Measurements from ENCODE around the gene POLD2. TPM values are rescaled to one million over a fixed set of nuclear protein-coding genes. Genes with fewer than 3 reads are reported as not detected.

POLD2 gene
- total and polyA plus RNA-seq, 2 of the 4 experiments (the other 2 are of a cell fraction), result 142 to 163 TPM

DNA sequence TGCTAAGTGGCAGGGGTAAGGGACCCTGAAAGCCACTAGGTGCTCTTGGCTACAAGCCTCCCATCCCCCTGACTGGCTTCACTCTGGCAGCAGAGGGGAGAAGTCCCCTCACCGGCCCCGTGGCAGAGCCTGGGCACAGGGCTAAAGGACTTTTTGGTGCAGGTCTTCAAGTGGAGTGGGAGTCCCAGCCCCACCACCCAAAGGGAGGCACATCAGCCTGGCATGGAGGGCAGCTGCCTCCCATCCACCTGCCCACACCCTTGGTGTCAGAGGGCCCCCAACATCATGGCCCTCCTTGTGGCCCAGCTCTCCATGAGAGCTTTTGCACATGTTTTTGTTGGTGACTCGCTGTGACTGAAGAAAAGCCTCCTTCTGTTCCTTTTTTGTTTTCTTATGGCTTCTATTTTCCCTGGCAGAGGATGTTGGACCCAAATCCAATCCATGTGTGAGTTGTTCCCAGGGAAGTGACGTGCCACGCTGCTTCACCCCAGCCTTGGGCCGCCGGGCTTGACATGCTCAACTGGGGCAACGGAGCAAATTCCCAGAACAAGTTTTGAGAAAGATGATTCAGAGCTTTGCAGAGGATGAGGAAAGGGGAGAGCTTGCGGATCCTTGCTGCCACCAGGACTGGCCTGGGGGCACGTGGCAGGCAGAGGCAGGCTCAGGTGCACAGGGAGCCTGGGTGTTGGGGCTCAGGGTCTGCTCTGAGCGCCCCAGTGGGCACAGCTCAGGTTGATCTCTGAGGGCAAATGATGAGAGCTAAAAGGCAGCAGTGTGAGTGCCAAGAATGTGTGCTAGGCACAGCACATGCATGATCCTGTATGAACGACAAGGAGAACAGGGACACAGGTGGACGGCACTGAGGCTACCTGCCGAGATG, 21.1 kb downstream of the POLD2 start:
- Histone ChIP-seq H3K4me1 (ENCODE audit: control insufficient read depth, insufficient read depth, low read length) (peaks cover 36% of the 10 kb centered on the region), H3K9me1 (ENCODE audit: insufficient read depth, low read length) (peaks cover 25% of the 10 kb centered on the region), H3K79me1 (ENCODE audit: low read depth in 1 of 2, low read length in 2 of 2) (no peaks in the 10 kb centered on the region; a peak in 1 of 4 replicates), H2AFZ (replicated peaks; ENCODE audit: low read length, poor library complexity) (peak overlapping the region; percentile 70), H3K18ac (ENCODE audit: low read depth, low read length) (no peak overlapping the region), H4K5ac (ENCODE audit: low read depth, low read length) (no peak overlapping the region), H3K23ac (ENCODE audit: low read depth, low read length) (no peak overlapping the region), H3K4ac (ENCODE audit: low read depth, low read length) (peak overlapping the region; percentile 79), H2BK5ac (ENCODE audit: low read depth, low read length, poor library complexity, severe bottlenecking) (peak overlapping the region; percentile 25), H4K91ac (ENCODE audit: insufficient read depth, low read depth, low read length) (no peak overlapping the region; the same call in 1 of the 2 replicates), H2AK5ac (ENCODE audit: low read depth, low read length) (peak overlapping the region; percentile 84), H3K9me3 (ENCODE audit: control insufficient read depth, insufficient read depth, low read length) (no peaks in the 10 kb centered on the region), H3K4me3 (ENCODE audit: insufficient read depth, low read depth, low read length) (no peak overlapping the region), H3K36me3 (ENCODE audit: control insufficient read depth, insufficient read depth, low read length) (no peaks in the 10 kb centered on the region), H3K4me2 (ENCODE audit: low read depth, low read length) (no peak overlapping the region), H3K27me3 (ENCODE audit: control insufficient read depth, insufficient read depth, low read length) (no peaks in the 10 kb centered on the region), H2BK20ac (ENCODE audit: low read depth, low read length) (no peak overlapping the region), H2AK9ac (replicated peaks; ENCODE audit: low read depth, low read length, poor library complexity) (peak overlapping the region; percentile 40), H3K56ac (ENCODE audit: extremely low read depth, insufficient read depth, low read length) (no peak overlapping the region), H2BK15ac (ENCODE audit: low read depth, low read length) (no peak overlapping the region), H3K14ac (replicated peaks; ENCODE audit: low read depth, low read length) (peak overlapping the region; percentile 63; the same call in 1 of the 2 replicates), H3K9ac (ENCODE audit: low read depth, low read length) (no peak overlapping the region), H2BK120ac (ENCODE audit: low read depth, low read length) (peak overlapping the region; percentile 67), H4K20me1 (ENCODE audit: insufficient read depth, low read length) (no peaks in the 10 kb centered on the region), H4K8ac (ENCODE audit: low read depth in 2 of 2, low read length in 2 of 2) (peak overlapping the region in 1 of 2 experiments; percentile 47; a peak in 1 of 4 replicates), H3K27ac (ENCODE audit: insufficient read depth, low read length) (no peak overlapping the region)
- 81% methylated on average over 4 of the region's 14 CpGs; no CpG with 5 or more reads in 1 of the 2 experiments for WGBS, 2 experiments (ENCODE audit: extremely low coverage in 2 of 2, insufficient read length in 1 of 2)
- no peak for TF ChIP-seq RFX5 (IDR thresholded peaks at IDR 0.05; ENCODE audit: low read depth, low read length)
- 0 out of 2 replicates have a peak, but pooled peaks have one; percentile 23 for TF ChIP-seq MXI1 (IDR thresholded peaks at IDR 0.05; ENCODE audit: borderline replicate concordance, low read depth, low read length)
- TF ChIP-seq RCOR1 (IDR thresholded peaks at IDR 0.05; ENCODE audit: insufficient replicate concordance, low read length), result peak; percentile 37
- CTCF ChIA-PET, result no interaction called here
- no TSS peak for BruUV-seq (replicated peaks)
- in situ Hi-C loops (cut with MboI; ENCODE audit: low sequenced_read_pairs) (no loop called here), intact Hi-C loops (cut with micrococcal nuclease) (loop anchor here (2.0 kb wide), 1 partner anchor 19 kb away; the partner anchor contains the start of gene POLM), dilution Hi-C loops (cut with HindIII; ENCODE audit: low sequenced_read_pairs, unreplicated experiment) (no loop called here)
- DNase-seq, result peak; percentile 85
- ATAC-seq (ENCODE audit: low read depth), result no peak
- POLR2A ChIA-PET (ENCODE audit: unreplicated experiment), result interaction anchor here (1.0 kb wide), 1 partner anchor 13 kb away, joined by 3 read pairs; no protein-coding TSS in a partner anchor
